Breast epithelium (tissue), 4 donors: ENCODE results near the gene GNG12. TPM values are rescaled to one million over a fixed set of nuclear protein-coding genes. Genes with fewer than 3 reads are reported as not detected.

ENCODE experiments used
- DNase-seq, 2 donors: peaks; one replicate each; pipeline ENCODE4 v3.0.0-alpha.2; 2019; ENCODE audit warnings: low spot score in 2 of 2
- H3K27ac ChIP-seq, 2 donors: fragments of 200-600 bp; sonication (generic) in 1 of 2; one replicate each; pipeline ENCODE4 v1.5.1; 2016 to 2019; ENCODE audit warnings: mild to moderate bottlenecking in 1 of 2
- H3K27me3 ChIP-seq, 2 donors: fragments of 200-600 bp; sonication (generic) in 1 of 2; one replicate each; pipeline versions ENCODE4 v1.5.1 to v1.6.0; 2017 to 2019; ENCODE audit warnings: control low read depth in 1 of 2, mild to moderate bottlenecking in 1 of 2
- H3K36me3 ChIP-seq: fragments of 200-600 bp; one replicate; pipeline ENCODE4 v1.5.1; 2019
- H3K4me1 ChIP-seq, 2 donors: fragments of 200-600 bp; sonication (generic); one replicate each; pipeline ENCODE4 v1.5.1; 2016 to 2019; ENCODE audit warnings: control low read depth in 1 of 2
- H3K4me3 ChIP-seq, 3 donors: fragments of 200-600 bp; sonication (generic); 1 replicate in 2 of 3; 2 replicates in 1 of 3; pipeline ENCODE4 v1.5.1; 2016 to 2019; ENCODE audit warnings: mild to moderate bottlenecking in 3 of 3, moderate library complexity in 2 of 3
- H3K9me3 ChIP-seq, 2 donors: fragments of 200-600 bp; sonication (generic) in 1 of 2; one replicate each; pipeline ENCODE4 v1.5.1; 2016 to 2019; ENCODE audit warnings: control low read depth in 1 of 2
- CTCF ChIP-seq, 3 donors: fragments of 450-650 bp; IDR thresholded peaks; one replicate each; pipeline ENCODE4 v1.5.1; 2016 to 2017; ENCODE audit warnings: antibody characterized with exemption in 3 of 3, mild to moderate bottlenecking in 3 of 3, moderate library complexity in 3 of 3
- POLR2A ChIP-seq: fragments of 450-650 bp; IDR thresholded peaks from one replicate; pipeline ENCODE4 v1.6.1; 2016; ENCODE audit warnings: antibody characterized with exemption, mild to moderate bottlenecking, moderate library complexity
- POLR2AphosphoS5 ChIP-seq, 3 donors: sonication (generic); formaldehyde crosslinking; IDR thresholded peaks; one replicate each; pipeline ENCODE4 v1.6.1; 2017; ENCODE audit warnings: antibody characterized with exemption in 3 of 3
- intact Hi-C: fragments of 100-400 bp; cut with DNase I; formaldehyde crosslinking; loops from one replicate; pipeline ENCODE4 v1.15.1; 2023; ENCODE audit warnings: low total_unique reads
- total RNA-seq, 3 donors: library from RNA; depleted of rRNA; stranded (reverse); fragments of >200 nt; gene quantifications; one replicate each; pipeline ENCODE4 v1.1.0, GENCODE V29; 2016

GNG12 gene
- total RNA-seq, 3 donors from 2014 or later: 82.1 to 100 (median 87.5) TPM

GRCh38 chr1:67874501-67875111, 41.3 kb upstream of the GNG12 start:
- intact Hi-C loops: no loop called here
- no peak for DNase-seq
- Histone ChIP-seq H3K27me3 (no peaks in the 10 kb centered on the region), H3K4me1 (no peaks in the 10 kb centered on the region), H3K27ac (no peak overlapping the region), H3K4me3 (no peak overlapping the region), H3K36me3 (no peaks in the 10 kb centered on the region), H3K9me3 (no peaks in the 10 kb centered on the region)
- no peak for TF ChIP-seq POLR2A
- TF ChIP-seq CTCF (IDR thresholded peaks at IDR 0.05): no peak
- no peak for TF ChIP-seq POLR2AphosphoS5 (IDR thresholded peaks at IDR 0.05)

- no peak for DNase-seq
- intact Hi-C loops: no loop called here
- Histone ChIP-seq H3K27ac (no peak overlapping the region), H3K4me1 (no peaks in the 10 kb centered on the region), H3K36me3 (no peaks in the 10 kb centered on the region), H3K9me3 (no peaks in the 10 kb centered on the region), H3K27me3 (no peaks in the 10 kb centered on the region), H3K4me3 (no peak overlapping the region)
- no peak for TF ChIP-seq POLR2A
- TF ChIP-seq CTCF (IDR thresholded peaks at IDR 0.05): no peak
- no peak for TF ChIP-seq POLR2AphosphoS5 (IDR thresholded peaks at IDR 0.05)
Measured at GRCh38 chr1:67869233-67869632, 36.0 kb upstream of the GNG12 start.

- DNase-seq: no peak
- intact Hi-C loops: no loop called here
- Histone ChIP-seq H3K27me3 (no peaks in the 10 kb centered on the region), H3K27ac (no peak overlapping the region), H3K4me3 (no peak overlapping the region), H3K4me1 (no peaks in the 10 kb centered on the region), H3K36me3 (no peaks in the 10 kb centered on the region), H3K9me3 (no peaks in the 10 kb centered on the region)
- TF ChIP-seq POLR2A: no peak
- no peak for TF ChIP-seq POLR2AphosphoS5 (IDR thresholded peaks at IDR 0.05)
Measured at GRCh38 chr1:67863637-67864036, 30.4 kb upstream of the GNG12 start.

- no peaks in the 10 kb centered on the region for H3K4me1 ChIP-seq
- TF ChIP-seq POLR2A: no peak
- TF ChIP-seq CTCF (IDR thresholded peaks at IDR 0.05): no peak
- no peak for TF ChIP-seq POLR2AphosphoS5 (IDR thresholded peaks at IDR 0.05)
- H3K4me3 ChIP-seq: no peak overlapping the region
- no peaks in the 10 kb centered on the region for H3K9me3 ChIP-seq
- no peaks in the 10 kb centered on the region for H3K27me3 ChIP-seq
- DNase-seq: no peak
- intact Hi-C loops: no loop called here
- H3K27ac ChIP-seq: no peak overlapping the region
- H3K36me3 ChIP-seq: no peaks in the 10 kb centered on the region
Measured at GRCh38 chr1:67862685-67863084, 29.4 kb upstream of the GNG12 start.

GRCh38 chr1:67861856-67862516, 28.7 kb upstream of the GNG12 start:
- Histone ChIP-seq H3K4me3 (no peak overlapping the region), H3K4me1 (no peaks in the 10 kb centered on the region), H3K27ac (no peak overlapping the region), H3K36me3 (no peaks in the 10 kb centered on the region), H3K9me3 (no peaks in the 10 kb centered on the region), H3K27me3 (no peaks in the 10 kb centered on the region)
- intact Hi-C loops: no loop called here
- no peak for TF ChIP-seq POLR2A
- TF ChIP-seq CTCF (IDR thresholded peaks at IDR 0.05): no peak
- TF ChIP-seq POLR2AphosphoS5 (IDR thresholded peaks at IDR 0.05): no peak
- no peak for DNase-seq
